Measurements from ENCODE around the gene PRKD2.

PRKD2 gene

GRCh38 chr19:46741447-46741846 lies 24.5 kb upstream of the PRKD2 start:
- DNase-seq, result no peak

- DNase-seq, result no peak
Measured at GRCh38 chr19:46739290-46739771, 22.4 kb upstream of the PRKD2 start.

GRCh38 chr19:46737761-46738171 lies 20.9 kb upstream of the PRKD2 start:
- no peak for DNase-seq

- DNase-seq, result no peak
Measured at GRCh38 chr19:46737298-46737654, 20.4 kb upstream of the PRKD2 start.

- peak; percentile 96 for DNase-seq
Measured at GRCh38 chr19:46736531-46737297, 19.8 kb upstream of the PRKD2 start.

- no peak for DNase-seq
Measured at GRCh38 chr19:46733690-46734292, 16.9 kb upstream of the PRKD2 start.

GRCh38 chr19:46732966-46733689 lies 16.2 kb upstream of the PRKD2 start:
- no peak for DNase-seq

- DNase-seq, result no peak
Measured at GRCh38 chr19:46732172-46732938, 15.4 kb upstream of the PRKD2 start.

- peak; percentile 52 for DNase-seq
Measured at GRCh38 chr19:46731584-46731983, 14.7 kb upstream of the PRKD2 start.

- peak; percentile 95 for DNase-seq
Measured at GRCh38 chr19:46731007-46731501, 14.1 kb upstream of the PRKD2 start.

GRCh38 chr19:46730595-46730994 lies 13.7 kb upstream of the PRKD2 start:
- DNase-seq, result no peak

- no peak for DNase-seq
Measured at GRCh38 chr19:46730187-46730586, 13.3 kb upstream of the PRKD2 start.

- no peak for DNase-seq
Measured at GRCh38 chr19:46729696-46730095, 12.8 kb upstream of the PRKD2 start.

- DNase-seq, result peak; percentile 83
Measured at GRCh38 chr19:46728693-46729339, 11.9 kb upstream of the PRKD2 start.

GRCh38 chr19:46728208-46728607 lies 11.3 kb upstream of the PRKD2 start:
- no peak for DNase-seq

- no peak for DNase-seq
Measured at GRCh38 chr19:46727757-46728156, 10.8 kb upstream of the PRKD2 start.

- DNase-seq, result no peak
Measured at GRCh38 chr19:46726971-46727501, 10.1 kb upstream of the PRKD2 start.

GRCh38 chr19:46726551-46726950 lies 9.6 kb upstream of the PRKD2 start:
- DNase-seq, result no peak

GRCh38 chr19:46725859-46726393 lies 9.0 kb upstream of the PRKD2 start:
- DNase-seq, result no peak

GRCh38 chr19:46725036-46725820 lies 8.3 kb upstream of the PRKD2 start:
- no peak for DNase-seq

- DNase-seq, result no peak
Measured at GRCh38 chr19:46724468-46724867, 7.6 kb upstream of the PRKD2 start.
